Measurements from ENCODE around the gene SRSF4.
"Not testable (repeated sequence)": the region's sequence is repeated elsewhere in the genome, so short reads cannot be mapped to it uniquely, and the experiment has no call there.

Gene SRSF4

DNA sequence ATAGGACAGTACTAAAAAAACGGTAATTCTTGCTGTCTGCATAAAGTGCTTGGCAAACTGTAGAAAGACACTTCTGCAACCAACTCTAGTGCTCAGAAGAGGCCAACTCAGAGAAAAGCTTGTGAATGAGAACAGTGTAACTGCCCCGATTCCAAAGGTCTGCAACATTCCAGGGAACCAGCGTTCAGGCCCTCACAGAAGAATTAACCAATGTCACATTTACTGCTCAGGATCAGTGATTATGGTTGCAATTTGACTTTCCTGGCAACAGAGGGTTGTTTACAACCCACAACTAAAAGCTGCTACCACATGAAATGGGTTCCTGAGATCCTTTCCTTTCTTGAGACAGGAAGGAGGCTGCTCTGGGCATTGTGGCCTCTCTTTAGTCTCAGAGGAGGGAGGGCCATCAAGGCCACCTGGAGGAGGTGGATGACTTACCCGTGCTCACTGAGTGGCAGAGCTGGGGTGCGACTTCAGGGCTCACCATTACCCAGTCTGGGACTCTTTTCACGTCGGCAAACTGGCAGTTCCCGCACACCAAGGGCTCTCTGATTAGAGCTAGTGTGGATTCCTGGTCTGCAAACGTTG is 15.3 kb downstream of the SRSF4 start:
- in situ Hi-C loops (cut with MboI; ENCODE audit: low sequenced_read_pairs): no loop called here

DNA sequence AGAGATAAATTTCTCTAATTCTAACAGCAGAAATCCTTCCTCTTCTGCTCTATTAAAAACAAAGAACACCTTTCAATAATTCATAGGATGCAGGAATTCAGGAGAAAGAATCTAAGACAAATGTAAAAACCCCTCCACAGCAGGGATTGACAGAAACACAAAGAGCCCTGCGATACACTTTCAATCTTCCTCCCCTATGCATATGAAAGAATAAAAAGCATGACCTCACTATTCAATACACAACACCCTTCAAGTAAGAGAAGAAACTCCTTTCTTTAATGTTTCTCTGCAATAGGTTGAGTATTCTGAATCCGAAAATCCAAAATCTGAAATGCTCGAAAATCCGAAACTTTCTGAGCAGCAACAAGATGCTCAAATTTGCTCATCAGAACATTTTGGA is 17.1 kb downstream of the SRSF4 start:
- in situ Hi-C loops (cut with MboI; ENCODE audit: low sequenced_read_pairs): no loop called here

DNA sequence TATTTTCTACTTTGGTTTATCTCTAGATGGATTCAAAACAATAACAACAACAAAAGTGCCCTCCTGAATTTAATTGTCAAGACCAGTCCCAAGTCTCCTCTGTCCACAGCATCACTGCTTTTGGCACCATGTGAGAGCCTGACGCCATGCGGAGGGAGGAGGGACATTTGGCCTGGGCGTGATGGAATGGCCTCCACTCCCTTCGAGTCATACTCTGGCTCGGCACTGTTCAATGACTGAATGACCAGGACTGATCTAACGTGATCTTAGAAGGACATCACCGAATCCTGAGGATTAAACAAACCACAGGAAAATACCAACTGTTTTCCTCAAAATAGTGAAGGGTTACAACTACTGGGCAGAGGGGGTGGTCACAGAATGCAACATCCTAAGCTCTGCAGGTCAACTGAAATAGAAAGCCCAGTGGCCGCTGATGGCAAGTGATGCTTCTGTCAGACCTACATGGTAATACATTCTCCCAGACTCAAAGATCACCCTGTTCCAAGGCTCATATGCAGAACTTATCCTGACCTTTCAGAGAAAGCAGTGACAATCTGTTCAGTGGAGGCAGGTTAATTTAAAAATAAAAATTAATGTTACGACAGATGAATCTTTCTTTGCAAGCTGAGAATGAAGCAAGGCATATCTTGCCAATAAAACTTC is 19.1 kb downstream of the SRSF4 start:
- in situ Hi-C loops (cut with MboI; ENCODE audit: low sequenced_read_pairs): no loop called here

DNA sequence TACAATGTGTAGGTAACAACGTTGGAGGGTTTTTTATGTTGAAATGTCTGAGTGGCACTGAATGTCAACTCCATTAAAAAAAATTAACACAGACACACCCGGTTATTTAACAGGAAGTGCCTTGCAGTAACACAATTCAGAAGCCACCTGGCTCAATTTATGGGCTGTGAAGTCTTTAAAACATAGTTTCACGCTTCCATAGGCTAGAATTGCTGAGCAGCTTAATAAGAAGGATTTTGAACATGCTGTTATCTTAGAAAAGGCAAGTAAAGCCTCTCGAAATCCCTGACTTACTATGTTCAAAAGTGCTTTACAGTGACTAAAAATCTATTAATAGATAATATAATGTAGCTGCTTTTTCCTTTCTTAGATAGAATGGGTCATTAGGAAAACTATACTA is 19.7 kb downstream of the SRSF4 start:
- in situ Hi-C loops (cut with MboI; ENCODE audit: low sequenced_read_pairs): no loop called here

DNA sequence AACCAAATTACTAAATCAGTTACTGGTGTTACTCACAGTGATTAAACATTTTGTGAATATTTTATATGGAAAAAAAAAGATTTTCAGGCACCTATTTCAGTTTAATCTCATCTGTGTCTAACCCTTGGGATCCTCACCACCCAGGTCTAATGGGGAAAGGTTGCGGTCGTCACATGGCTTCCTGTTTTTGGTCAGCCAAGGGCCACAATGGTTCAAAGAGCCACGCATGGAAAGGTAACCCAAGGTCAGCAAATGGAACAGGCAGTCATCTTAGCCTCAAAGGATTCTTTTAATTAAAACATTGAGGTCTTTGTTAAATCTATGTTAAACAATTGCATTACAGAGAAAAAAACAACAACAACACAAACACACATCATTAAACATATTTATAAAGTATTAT is 21.9 kb downstream of the SRSF4 start:
- in situ Hi-C loops (cut with MboI; ENCODE audit: low sequenced_read_pairs): no loop called here

DNA sequence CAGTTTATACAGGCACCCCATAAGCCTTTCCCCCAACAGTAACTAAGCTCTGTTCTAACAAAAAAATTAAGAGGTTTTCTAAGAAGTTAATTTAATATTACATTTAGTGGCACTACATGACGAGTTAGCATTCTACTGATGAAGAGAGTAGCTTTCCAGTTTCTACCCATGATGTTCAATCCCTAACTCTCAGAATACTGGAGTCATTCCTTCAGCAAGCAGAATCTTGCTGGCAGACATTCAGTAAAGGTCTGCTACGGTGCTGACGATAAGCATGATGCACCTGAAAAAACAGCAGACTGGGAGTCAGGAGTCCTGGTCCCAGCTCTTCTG is 24.5 kb downstream of the SRSF4 start:
- in situ Hi-C loops (cut with MboI; ENCODE audit: low sequenced_read_pairs): no loop called here

DNA sequence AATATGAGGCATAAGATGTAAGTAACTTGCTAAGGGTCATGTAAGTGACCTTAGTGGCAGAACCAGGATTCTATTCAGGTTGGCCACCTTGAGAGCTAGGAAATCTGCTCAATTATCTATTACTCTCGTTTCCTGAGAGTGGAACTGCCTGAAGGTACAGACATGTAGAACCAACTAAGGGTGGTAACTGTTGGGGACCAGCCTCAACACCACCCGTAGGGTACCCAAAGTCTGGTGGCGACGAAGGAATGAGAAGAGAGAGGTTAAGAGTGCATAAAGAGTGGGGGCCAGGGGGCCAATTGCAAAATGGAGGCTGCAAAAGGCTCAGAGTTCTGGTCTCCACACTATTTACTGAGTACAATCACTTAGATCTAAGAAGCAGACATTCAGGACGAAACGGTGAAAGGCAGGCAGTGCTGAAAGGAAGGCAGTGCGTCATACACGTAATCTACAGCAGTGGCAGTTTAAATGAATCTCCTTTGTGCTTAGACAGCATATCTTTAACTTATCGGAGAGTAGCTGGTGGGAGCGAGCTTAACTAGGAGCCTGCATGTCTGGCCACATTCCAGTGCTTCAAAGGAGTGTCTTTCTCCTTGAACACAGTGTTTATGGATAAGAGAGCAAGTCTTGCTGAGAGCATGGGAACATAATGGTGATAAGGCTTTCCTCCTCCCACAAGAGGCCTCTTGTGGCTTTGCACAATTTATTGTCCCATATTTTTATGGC is 25.0 kb downstream of the SRSF4 start:
- in situ Hi-C loops (cut with MboI; ENCODE audit: low sequenced_read_pairs): no loop called here

DNA sequence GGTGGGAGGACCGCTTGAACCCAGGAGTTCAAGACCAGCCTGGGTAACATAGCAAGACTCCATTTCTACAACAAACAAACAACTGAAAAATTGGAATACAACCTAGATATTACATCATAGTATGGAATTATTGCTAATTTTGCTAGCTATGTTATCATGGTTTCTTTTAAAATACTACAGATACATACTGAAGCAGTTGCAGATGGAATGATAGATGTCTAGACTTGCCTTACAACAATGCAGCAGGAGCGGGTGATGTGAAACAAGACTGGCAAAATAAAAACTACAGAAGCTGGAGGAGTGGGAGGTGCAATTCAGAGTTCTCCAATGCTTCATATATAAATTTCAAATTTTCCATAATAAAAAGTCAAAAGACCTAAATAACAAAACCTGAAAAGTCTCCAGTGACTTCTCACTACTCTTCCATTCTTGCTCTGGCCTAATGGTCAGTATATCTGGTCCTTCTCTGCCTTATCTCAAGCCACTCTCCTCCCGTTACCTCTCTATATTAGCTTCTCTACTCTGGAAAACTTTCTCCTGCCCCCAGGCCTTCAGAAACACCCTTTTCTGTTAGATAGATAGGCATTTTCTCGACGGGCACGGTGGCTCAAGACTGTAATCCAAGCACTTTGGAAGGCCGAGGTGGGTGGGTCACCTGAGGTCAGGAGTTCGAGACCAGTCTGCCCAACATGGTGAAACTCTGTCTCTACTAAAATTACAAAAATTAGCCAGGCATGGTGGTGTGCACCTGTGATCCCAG is 29.5 kb downstream of the SRSF4 start:
- in situ Hi-C loops (cut with MboI; ENCODE audit: low sequenced_read_pairs): no loop called here

DNA sequence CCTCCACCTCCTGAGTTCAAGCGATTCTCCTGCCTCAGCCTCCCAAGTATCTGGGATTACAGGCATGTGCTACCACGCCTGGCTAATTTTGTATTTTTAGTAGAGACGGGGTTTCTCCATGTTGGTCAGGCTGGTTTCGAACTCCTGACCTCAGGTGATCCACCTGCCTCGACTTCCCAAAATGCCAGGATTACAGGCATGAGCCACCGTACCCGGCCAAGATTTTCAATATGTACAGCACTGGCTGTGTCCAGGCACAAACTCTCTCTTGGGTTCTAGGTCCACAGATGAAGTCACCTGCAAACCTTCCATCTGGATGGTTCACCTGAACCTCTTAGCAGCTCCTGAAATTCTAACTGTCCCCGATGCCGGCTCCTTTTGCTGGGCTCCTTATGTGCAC is 31.4 kb downstream of the SRSF4 start:
- in situ Hi-C loops (cut with MboI; ENCODE audit: low sequenced_read_pairs): not testable (repeated sequence)

DNA sequence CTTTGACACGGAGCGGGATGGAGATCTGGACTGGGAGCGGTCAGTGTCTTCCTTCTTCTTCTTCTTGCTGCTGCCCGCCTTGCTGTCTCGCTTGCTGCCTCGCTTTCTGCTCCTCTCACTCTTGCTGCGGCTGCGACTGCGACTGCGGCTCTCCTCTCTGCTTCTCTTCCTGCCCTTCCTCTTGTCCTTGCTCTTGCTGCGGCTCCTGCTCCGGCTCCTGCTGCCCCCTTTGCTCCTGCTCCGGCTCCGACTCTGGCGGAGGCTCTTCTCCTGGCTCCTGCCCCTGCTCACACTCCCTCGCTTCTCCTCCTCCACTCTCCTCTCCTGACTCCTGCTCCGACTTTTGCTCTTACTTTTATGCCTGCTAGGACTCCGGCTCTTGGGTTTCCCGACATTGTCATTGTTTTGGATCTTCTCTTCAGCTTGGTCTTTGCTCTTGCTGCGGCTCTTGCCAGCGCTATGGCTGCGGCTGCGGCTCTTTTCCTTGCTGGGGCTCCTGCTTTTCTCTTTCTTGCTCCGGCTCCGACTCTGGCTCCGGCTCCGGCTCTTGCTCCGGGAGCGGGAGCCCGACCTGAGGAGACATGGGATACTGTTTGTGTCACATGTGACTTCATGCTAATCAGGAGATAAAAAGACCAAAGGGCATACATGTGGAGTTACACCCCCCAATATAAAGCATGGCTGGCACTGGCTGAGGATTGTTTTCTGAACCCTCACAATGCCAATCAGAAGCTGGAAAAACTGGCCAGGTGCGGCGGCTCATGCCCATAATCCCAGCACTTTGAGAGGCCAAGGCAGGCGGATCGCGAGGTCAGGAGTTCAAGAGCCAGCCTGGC is 32.8 kb downstream of the SRSF4 start:
- in situ Hi-C loops (cut with MboI; ENCODE audit: low sequenced_read_pairs): no loop called here

DNA sequence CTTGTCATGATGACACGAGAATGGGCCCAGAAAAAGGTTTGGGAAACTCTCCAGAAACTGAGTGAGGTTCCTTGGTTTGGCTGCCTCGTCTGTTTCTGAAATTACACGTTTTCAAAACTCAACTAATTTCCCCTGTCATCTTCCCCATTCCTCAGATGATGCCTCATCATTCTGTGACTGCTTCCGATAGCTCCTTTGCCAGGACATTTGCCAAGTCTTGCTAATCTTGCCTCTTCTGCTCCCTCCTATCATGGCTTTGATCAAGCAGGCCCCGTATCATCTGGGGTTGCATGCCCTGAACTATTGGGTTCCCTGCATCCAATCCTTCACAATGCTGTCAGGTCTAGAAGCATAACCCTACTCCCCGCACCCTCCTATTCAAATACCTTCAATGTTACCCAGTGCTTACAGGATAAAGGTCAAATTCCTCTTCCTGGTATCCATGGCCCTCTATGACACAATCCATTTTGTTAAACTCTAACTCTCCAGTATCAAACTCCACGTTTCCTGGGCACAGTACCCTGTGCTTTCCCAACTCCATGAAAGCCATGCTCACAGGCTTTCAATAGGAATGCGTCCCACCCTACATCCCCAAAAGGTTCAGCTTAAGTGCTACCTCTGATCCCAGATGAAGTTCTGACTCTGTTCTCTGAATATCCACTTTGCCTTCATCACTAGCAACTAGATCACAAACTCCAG is 35.8 kb downstream of the SRSF4 start:
- in situ Hi-C loops (cut with MboI; ENCODE audit: low sequenced_read_pairs): no loop called here

DNA sequence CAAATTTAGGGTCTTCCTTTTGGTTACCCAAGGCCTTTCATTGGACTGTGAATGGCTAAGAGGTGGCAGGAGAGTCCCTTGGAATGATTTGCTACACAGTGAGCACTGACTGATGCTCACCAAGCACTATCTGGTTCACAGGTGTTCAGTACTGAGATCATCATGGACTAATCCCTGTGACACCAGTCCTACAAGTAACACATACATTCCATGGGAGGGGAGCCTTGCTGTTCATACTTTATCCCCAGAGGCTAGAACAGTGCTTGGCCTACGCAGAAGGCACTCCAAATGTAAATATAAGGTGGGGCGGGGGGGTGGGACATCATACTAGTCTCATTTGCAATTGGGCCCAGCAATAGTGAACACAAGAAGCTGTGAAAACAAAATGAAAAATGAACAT is 37.5 kb downstream of the SRSF4 start:
- in situ Hi-C loops (cut with MboI; ENCODE audit: low sequenced_read_pairs): no loop called here

DNA sequence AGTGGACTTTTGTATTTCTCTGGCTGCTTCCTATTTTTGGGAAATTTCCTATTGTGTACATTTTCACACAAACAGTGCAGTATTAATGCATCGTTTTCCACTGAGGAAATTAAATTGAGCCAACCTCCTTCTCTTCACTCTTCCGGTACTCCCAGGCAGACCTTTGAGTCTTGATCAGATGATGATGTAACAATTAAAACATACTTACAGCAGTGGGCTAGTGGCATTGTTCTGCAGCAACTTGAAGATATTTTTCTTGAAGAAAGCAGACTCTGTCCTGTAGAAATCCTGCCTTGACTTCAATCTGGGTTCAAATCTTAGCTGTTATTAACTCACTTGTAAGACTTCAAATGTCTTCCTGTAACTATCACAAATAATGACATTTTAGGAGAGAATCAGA is 39.0 kb downstream of the SRSF4 start:
- in situ Hi-C loops (cut with MboI; ENCODE audit: low sequenced_read_pairs): no loop called here

DNA sequence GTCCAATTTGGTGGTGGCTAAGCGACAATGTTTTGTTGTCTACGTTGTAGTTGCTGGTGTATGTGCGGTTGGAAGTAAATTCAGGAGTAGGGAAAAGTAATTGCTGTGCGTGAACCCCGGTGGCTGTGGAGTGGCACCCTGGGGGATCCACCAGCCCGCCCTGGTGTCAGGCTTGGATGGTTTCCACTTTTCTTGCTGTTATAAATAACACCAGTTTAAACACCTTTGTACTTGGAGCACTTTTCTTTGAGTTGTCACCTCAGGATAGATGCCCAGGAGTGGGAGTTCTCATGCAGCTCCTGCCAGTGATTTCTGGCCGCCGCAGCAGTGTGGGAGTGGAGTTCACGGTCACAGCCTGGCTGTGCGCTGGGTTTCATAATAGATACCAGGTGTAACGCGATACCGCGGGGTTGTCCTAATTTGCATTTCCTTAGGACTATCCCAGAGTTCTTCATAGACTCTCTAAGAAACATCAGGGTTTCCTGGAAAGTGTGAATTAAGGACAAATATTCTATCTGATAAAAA is 45.2 kb downstream of the SRSF4 start:
- in situ Hi-C loops (cut with MboI; ENCODE audit: low sequenced_read_pairs): no loop called here

DNA sequence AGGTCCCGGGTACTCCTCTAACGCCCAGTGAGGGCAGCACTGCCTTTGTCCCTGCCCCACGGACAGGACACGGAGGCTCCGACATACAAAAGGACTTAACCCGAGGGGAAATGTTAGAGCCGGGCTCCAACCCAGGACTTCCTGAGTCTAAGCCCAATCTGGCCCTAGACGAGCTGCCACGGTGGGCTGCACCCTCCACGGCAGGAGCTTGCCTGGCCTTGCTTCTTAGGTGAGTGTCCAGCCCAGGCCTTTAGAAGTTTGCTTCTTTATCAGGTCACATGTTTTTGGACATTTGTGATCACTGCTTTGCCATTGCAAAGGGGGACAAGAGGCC is 47.0 kb downstream of the SRSF4 start:
- in situ Hi-C loops (cut with MboI; ENCODE audit: low sequenced_read_pairs): no loop called here

DNA sequence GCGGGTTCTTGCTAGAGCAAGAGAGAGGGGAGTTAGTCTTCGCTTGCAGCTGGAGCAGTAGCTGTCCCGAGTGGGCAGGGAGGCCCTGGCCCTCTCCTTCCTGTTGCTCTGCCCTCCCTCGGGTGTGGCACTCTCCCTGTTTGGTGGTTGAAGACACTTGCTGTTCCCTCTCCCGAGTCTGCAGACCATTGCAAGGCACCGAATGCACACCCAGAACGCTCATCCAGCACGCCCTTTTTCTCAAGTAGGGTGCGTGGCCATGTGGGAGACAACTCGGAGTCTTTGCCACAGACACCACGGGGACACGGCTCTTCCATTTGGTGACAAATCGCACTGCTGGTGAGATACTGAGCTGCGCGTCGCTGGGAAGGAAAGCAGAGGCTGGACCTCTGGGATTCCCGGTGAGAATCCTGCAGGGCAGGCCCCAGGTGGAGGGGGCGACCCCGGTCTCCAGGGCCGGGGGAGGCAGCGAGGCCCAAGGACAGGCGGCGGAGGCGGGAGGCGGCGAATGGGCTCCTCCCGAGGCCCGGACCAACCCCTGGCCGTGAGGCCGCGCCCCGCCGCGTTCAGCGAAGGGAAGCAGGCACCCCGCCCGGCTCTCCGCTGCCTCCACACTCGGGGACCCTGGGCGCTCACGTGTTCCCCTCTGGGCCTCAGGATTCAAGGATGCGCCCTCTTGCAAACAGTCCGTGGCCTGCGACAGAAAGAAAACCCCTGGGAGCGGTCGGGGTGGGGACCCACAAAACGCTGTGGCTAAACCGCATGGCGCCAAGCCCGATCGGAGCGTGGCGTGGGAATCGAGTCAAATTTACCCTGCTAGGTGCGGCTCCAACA is 47.6 kb downstream of the SRSF4 start:
- in situ Hi-C loops (cut with MboI; ENCODE audit: low sequenced_read_pairs): no loop called here

DNA sequence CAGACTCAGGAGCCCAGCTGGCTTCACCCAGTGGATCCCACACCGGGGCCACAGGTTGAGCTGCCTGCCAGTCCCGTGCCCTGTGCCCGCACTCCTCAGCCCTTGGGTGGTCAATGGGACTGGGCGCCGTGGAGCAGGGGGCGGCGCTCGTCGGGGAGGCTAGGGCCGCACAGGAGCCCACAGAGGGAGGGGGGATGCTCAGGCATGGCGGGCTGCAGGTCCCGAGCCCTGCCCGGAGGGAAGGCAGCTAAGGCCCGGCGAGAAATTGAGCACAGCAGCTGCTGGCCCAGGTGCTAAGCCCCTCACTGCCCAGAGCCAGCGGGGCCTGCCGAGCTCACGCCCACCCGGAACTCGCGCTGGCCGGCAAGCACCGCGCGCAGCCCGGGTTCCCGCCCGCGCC is 50.6 kb downstream of the SRSF4 start:
- in situ Hi-C loops (cut with MboI; ENCODE audit: low sequenced_read_pairs): not testable (repeated sequence)

DNA sequence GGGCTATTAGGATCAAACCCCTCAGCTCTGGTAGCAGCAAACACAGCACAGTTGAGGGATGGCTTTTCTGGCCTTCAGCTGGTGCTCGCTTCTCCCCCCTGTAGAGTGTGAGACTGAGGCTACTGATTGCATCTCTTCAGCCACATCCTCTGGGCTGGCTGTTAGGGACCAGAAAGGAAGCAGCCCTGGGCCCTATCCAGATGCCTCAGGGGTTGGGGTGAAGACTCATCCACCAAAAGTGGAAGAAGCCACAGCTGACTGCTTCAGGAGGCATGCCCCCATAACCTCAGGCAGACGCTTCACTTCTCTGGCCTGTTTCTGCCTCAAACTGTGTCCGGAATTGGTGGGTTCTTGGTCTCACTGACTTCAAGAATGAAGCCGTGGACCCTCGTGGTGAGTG is 51.8 kb downstream of the SRSF4 start:
- in situ Hi-C loops (cut with MboI; ENCODE audit: low sequenced_read_pairs): no loop called here

DNA sequence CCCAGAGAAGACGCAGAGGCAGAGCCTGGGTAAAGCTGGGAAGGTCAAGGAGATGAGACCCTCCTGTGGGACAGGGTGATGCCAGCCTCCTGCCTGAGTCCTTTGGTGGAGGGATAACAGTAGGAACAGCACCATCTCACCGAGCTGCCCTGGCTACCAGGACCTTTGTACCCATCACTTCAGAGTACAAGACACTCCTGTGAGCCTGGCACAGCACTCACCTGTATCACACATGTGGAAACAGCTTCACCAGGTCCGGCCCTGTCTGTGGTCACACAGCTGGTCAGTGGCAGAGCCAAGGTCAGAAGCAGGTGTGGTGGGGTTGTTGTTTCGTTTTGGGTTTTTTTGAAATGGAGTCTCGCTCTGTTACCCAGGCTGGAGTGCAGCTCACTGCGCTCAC is 53.0 kb downstream of the SRSF4 start:
- in situ Hi-C loops (cut with MboI; ENCODE audit: low sequenced_read_pairs): no loop called here

All from HL-60/S4 treated with retinoic acid at 250 ng/mL for 4 days and 3 days (cell line).